Right cardiac atrium (tissue), 5 donors: ENCODE measurements around the gene WDR88. TPM values are rescaled to one million over a fixed set of nuclear protein-coding genes. Genes with fewer than 3 reads are reported as not detected.
"Not testable (repeated sequence)": the region's sequence is repeated elsewhere in the genome, so short reads cannot be mapped to it uniquely, and the experiment has no call there.

Source experiments
- ATAC-seq, 2 donors: fragments of 200-7000 bp; cut with Tn5 transposase; one replicate each; pipeline versions ENCODE4 v1.8.0 to v1.9.1; 2020; ENCODE audit warnings: moderate library complexity in 2 of 2, mild to moderate bottlenecking in 1 of 2
- DNase-seq, 3 donors: peaks; one replicate each; pipeline ENCODE4 v3.0.0-alpha.2; 2020
- H3K27ac ChIP-seq: one replicate; pipeline ENCODE4 v1.5.1; 2013; ENCODE audit warnings: mild to moderate bottlenecking, low read length, control low read depth, moderate library complexity
- H3K27me3 ChIP-seq: one replicate; pipeline ENCODE4 v1.6.1; 2013; ENCODE audit not compliant: control insufficient read depth, insufficient read depth
- H3K4me1 ChIP-seq: one replicate; pipeline ENCODE4 v1.6.1; 2013; ENCODE audit warnings: low read length; ENCODE audit not compliant: control insufficient read depth, insufficient read depth
- H3K4me3 ChIP-seq: one replicate; pipeline ENCODE4 v1.5.1; 2013; ENCODE audit warnings: low read length, control low read depth
- H3K9me3 ChIP-seq: one replicate; pipeline ENCODE4 v1.6.1; 2013; ENCODE audit warnings: low read length; ENCODE audit not compliant: control insufficient read depth
- WGBS: extraction: QIAGEN DNeasy Blood & Tissue Kit; methylation state at CpG from one replicate; pipeline ENCODE4 v1.1.7; 2013; 5-methylcytosine and 5-hydroxymethylcytosine counted together
- intact Hi-C, 4 donors: fragments of 100-400 bp; cut with DNase I; formaldehyde crosslinking; loops; one replicate each; pipeline versions ENCODE4 v1.11.0 to v1.14.0; 2022 to 2023
- polyA plus RNA-seq: library from polyadenylated mRNA; stranded (reverse); fragments of 200-250 nt; gene quantifications from one replicate; pipeline ENCODE4 v1.2.3, GENCODE V29; 2013
- total RNA-seq, 4 donors: library from RNA; stranded (reverse); fragmentation: NEBNext Ultra II Directional; extraction: Animal tissue kit (Norgen Biotek cat#: 25700); gene quantifications; one replicate each; pipeline ENCODE4 v1.2.1, GENCODE V29; 2021
- donor health status: healthy with polysubstance abuse.
- donor health status: DM: no; HTN: yes; CAD: no.
- donor health status: DM: no; HTN: no; CAD: no.
- donor health status: DM: no; HTN: yes; CAD: no; lungs with severe emphysema.
- donor health status: DM: yes; HTN: yes; CAD: no.

Gene WDR88
- total and polyA plus RNA-seq, 5 donors, result not detected

- H3K4me3 ChIP-seq, result no peak overlapping the region
- H3K27me3 ChIP-seq, result no peaks in the 10 kb centered on the region
- intact Hi-C loops, result no loop called here
- DNase-seq (peak in 2 of 3 donors; percentile 36 to 51), ATAC-seq (peak in 1 of 2 donors; percentile 3)
- no peaks in the 10 kb centered on the region for H3K4me1 ChIP-seq
- no peaks in the 10 kb centered on the region for H3K9me3 ChIP-seq
- H3K27ac ChIP-seq, result no peak overlapping the region
- 93% methylated on average over 38 of the region's 38 CpGs for WGBS
These were observed 74.5 kb downstream of the WDR88 start for GRCh38 chr19:33206261-33207039.

- ATAC-seq (no peak), DNase-seq (peak in 1 of 3 donors; percentile 54)
- intact Hi-C loops, result no loop called here
- H3K9me3 ChIP-seq, result no peaks in the 10 kb centered on the region
- H3K27ac ChIP-seq, result no peak overlapping the region
- 91% methylated on average over 38 of the region's 38 CpGs for WGBS
- no peak overlapping the region for H3K4me3 ChIP-seq
- no peaks in the 10 kb centered on the region for H3K27me3 ChIP-seq
- H3K4me1 ChIP-seq, result no peaks in the 10 kb centered on the region
These were observed 75.2 kb downstream of the WDR88 start for GRCh38 chr19:33207040-33207620.

- H3K4me3 ChIP-seq, result no peak overlapping the region
- H3K27me3 ChIP-seq, result no peaks in the 10 kb centered on the region
- ATAC-seq (no peak), DNase-seq (no peak)
- H3K9me3 ChIP-seq, result no peaks in the 10 kb centered on the region
- no peaks in the 10 kb centered on the region for H3K4me1 ChIP-seq
- no peak overlapping the region for H3K27ac ChIP-seq
- intact Hi-C loops, result no loop called here
- WGBS, result 76% methylated on average over 9 of the region's 9 CpGs
These were observed 76.0 kb downstream of the WDR88 start for GRCh38 chr19:33207903-33208302.

- H3K9me3 ChIP-seq, result no peaks in the 10 kb centered on the region
- no peak for ATAC-seq
- H3K4me1 ChIP-seq, result no peaks in the 10 kb centered on the region
- DNase-seq, result no peak
- no peak overlapping the region for H3K4me3 ChIP-seq
- H3K27me3 ChIP-seq, result no peaks in the 10 kb centered on the region
- H3K27ac ChIP-seq, result no peak overlapping the region
- intact Hi-C loops, result no loop called here
- 63% methylated on average over 11 of the region's 11 CpGs for WGBS
These were observed 76.5 kb downstream of the WDR88 start for GRCh38 chr19:33208371-33208895.

- H3K27me3 ChIP-seq, result no peaks in the 10 kb centered on the region
- WGBS, result 80% methylated on average over 24 of the region's 24 CpGs
- intact Hi-C loops, result no loop called here
- no peak overlapping the region for H3K27ac ChIP-seq
- no peaks in the 10 kb centered on the region for H3K9me3 ChIP-seq
- ATAC-seq (no peak), DNase-seq (peak; percentile 56 to 83 (median 81))
- no peak overlapping the region for H3K4me3 ChIP-seq
- H3K4me1 ChIP-seq, result no peaks in the 10 kb centered on the region
These were observed 77.3 kb downstream of the WDR88 start for GRCh38 chr19:33208904-33209849.

GRCh38 chr19:33209850-33210230 is 77.9 kb downstream of the WDR88 start:
- DNase-seq, H3K4me3 ChIP-seq, H3K9me3 ChIP-seq, H3K4me1 ChIP-seq, H3K27me3 ChIP-seq, intact Hi-C loops, H3K27ac ChIP-seq, ATAC-seq: not testable (repeated sequence)
- 96% methylated on average over 7 of the region's 7 CpGs for WGBS

- Histone ChIP-seq H3K27ac (no peak overlapping the region), H3K9me3 (no peaks in the 10 kb centered on the region), H3K27me3 (no peaks in the 10 kb centered on the region), H3K4me3 (no peak overlapping the region), H3K4me1 (no peaks in the 10 kb centered on the region)
- intact Hi-C loops, result no loop called here
- no peak for ATAC-seq
- 91% methylated on average over 22 of the region's 22 CpGs for WGBS
- no peak for DNase-seq
These were observed 78.5 kb downstream of the WDR88 start for GRCh38 chr19:33210266-33210940.

- no peaks in the 10 kb centered on the region for H3K9me3 ChIP-seq
- DNase-seq (peak in 1 of 3 donors; percentile 16), ATAC-seq (no peak)
- H3K4me1 ChIP-seq, result no peaks in the 10 kb centered on the region
- WGBS, result 77% methylated on average over 17 of the region's 17 CpGs
- no peak overlapping the region for H3K4me3 ChIP-seq
- intact Hi-C loops, result no loop called here
- no peak overlapping the region for H3K27ac ChIP-seq
- H3K27me3 ChIP-seq, result no peaks in the 10 kb centered on the region
These were observed 80.0 kb downstream of the WDR88 start for GRCh38 chr19:33211794-33212435.

GRCh38 chr19:33212436-33213172 is 80.7 kb downstream of the WDR88 start:
- intact Hi-C loops, result no loop called here
- Histone ChIP-seq H3K4me1 (no peaks in the 10 kb centered on the region), H3K27me3 (no peaks in the 10 kb centered on the region), H3K9me3 (no peaks in the 10 kb centered on the region), H3K4me3 (no peak overlapping the region), H3K27ac (no peak overlapping the region)
- no peak for ATAC-seq
- DNase-seq, result peak in 1 of 3 donors; percentile 42
- WGBS, result 85% methylated on average over 30 of the region's 30 CpGs
